Stomach (tissue), 9 donors: Measurements from ENCODE around the gene CFAP221. TPM values are rescaled to one million over a fixed set of nuclear protein-coding genes. Genes with fewer than 3 reads are reported as not detected.

ENCODE experiments used
- DNase-seq, 2 donors: peaks; one replicate each; pipeline versions ENCODE4 v3.0.0 to v3.0.0-alpha.2; 2013 to 2019
- H3K27ac ChIP-seq, 5 donors: fragments of 200-600 bp in 4 of 5; sonication (generic) in 4 of 5; one replicate each; pipeline ENCODE4 v1.5.1; 2013 to 2019; ENCODE audit warnings: mild to moderate bottlenecking in 1 of 5, moderate library complexity in 1 of 5
- H3K27me3 ChIP-seq, 3 donors: fragments of 200-600 bp; sonication (generic); one replicate each; pipeline ENCODE4 v1.5.1; 2017 to 2019; ENCODE audit warnings: mixed run types in 1 of 3
- H3K36me3 ChIP-seq, 4 donors: fragments of 200-600 bp; sonication (generic); 1 replicate in 3 of 4; 2 replicates in 1 of 4; pipeline ENCODE4 v1.5.1; 2016 to 2019
- H3K4me1 ChIP-seq, 4 donors: fragments of 200-600 bp; sonication (generic); one replicate each; pipeline ENCODE4 v1.5.1; 2016 to 2019
- H3K4me3 ChIP-seq, 4 donors: fragments of 200-600 bp; sonication (generic) in 3 of 4; one replicate each; pipeline ENCODE4 v1.5.1; 2016 to 2019; ENCODE audit warnings: mild to moderate bottlenecking in 1 of 4
- H3K9me3 ChIP-seq, 4 donors: fragments of 200-600 bp; sonication (generic); one replicate each; pipeline ENCODE4 v1.5.1; 2016 to 2019
- CTCF ChIP-seq, 7 experiments: fragments of 450-650 bp in 4 of 7; fragments of 200-600 bp in 3 of 7; sonication (generic) in 3 of 7; IDR thresholded peaks; one replicate each; pipeline ENCODE4 v1.5.1; 2016 to 2019; ENCODE audit warnings: antibody characterized with exemption in 7 of 7, control low read depth in 2 of 7, mild to moderate bottlenecking in 1 of 7
- EP300 ChIP-seq: sonication (generic); formaldehyde crosslinking; IDR thresholded peaks from one replicate; pipeline ENCODE4 v1.6.1; 2017; ENCODE audit warnings: antibody characterized with exemption
- POLR2A ChIP-seq, 4 donors: fragments of 450-650 bp; IDR thresholded peaks; one replicate each; pipeline ENCODE4 v1.6.1; 2016; ENCODE audit warnings: antibody characterized with exemption in 4 of 4, control low read depth in 2 of 4, mild to moderate bottlenecking in 1 of 4, moderate library complexity in 1 of 4
- POLR2AphosphoS5 ChIP-seq, 3 donors: sonication (generic); formaldehyde crosslinking; IDR thresholded peaks; one replicate each; pipeline ENCODE4 v1.6.1; 2016; ENCODE audit warnings: antibody characterized with exemption in 3 of 3
- WGBS, 5 donors: extraction: QIAGEN DNeasy Blood & Tissue Kit in 3 of 5; methylation state at CpG; one replicate each; pipeline versions ENCODE4 v1.1.5 to v1.1.7; 2013 to 2018; 5-methylcytosine and 5-hydroxymethylcytosine counted together
- intact Hi-C: fragments of 100-400 bp; cut with DNase I; formaldehyde crosslinking; loops from one replicate; pipeline ENCODE4 v1.15.1; 2023; ENCODE audit warnings: low total_unique reads
- polyA plus RNA-seq, 3 donors: library from polyadenylated mRNA; stranded (reverse); fragments of 200-250 nt; gene quantifications; one replicate each; pipeline ENCODE4 v1.2.3, GENCODE V29; 2013
- total RNA-seq, 5 donors: library from RNA; depleted of rRNA; stranded (reverse); fragments of >200 nt; gene quantifications; one replicate each; pipeline versions ENCODE4 v1.1.0 to v1.2.3, GENCODE V29; 2014 to 2016
- donor health status: healthy with polysubstance abuse.
- donor health status: Bipolar disorder and iron deficiency.
- donor health status: healthy.

CFAP221 gene
- total and polyA plus RNA-seq, 8 donors, result 0.31 to 15.1 (median 1.1) TPM; not detected in 2

DNA sequence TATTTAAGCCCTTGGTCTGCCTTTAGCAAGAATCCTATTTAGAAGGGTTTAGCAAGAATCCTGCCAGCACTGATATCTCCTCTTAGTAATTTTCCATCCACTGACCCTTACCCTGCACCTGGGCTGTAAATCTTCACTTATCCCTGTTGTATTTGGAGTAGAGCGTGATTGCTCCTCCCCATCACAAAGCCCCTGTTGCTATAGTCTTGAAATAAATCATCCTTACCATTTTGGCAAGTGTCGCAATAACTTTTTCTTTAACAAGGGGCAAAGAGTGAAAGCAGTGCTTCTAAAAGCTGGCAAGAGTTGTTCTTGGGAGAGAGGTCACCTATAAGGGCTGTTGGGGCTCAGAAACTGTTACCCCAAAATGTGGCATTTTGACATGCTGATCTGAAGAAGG lies 16.2 kb upstream of the CFAP221 start:
- DNase-seq, result no peak

DNA sequence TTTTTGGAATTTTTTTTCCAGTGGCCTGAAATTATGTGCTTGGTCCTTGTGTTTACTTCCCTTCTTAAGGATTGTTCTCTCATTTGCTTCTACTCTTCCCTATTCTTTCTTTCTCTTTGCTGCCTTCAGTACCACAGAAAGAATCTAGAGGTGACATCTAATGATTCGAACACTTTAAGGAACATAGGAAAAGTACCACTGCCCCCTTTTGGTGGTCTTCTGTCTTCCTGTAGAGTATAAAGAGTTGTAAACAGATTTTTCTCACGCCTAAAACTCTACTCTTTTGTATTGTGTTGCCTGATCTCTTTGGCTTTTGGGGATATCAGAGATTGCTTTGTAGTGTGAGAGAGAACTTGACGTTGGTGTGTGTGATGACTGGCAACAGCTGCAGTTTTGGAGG lies 13.0 kb upstream of the CFAP221 start:
- TF ChIP-seq EP300, result no peak
- TF ChIP-seq POLR2AphosphoS5 (IDR thresholded peaks at IDR 0.05), result no peak
- no peak for TF ChIP-seq CTCF (IDR thresholded peaks at IDR 0.05)
- no peak for TF ChIP-seq POLR2A (IDR thresholded peaks at IDR 0.05)
- no peak for DNase-seq
- Histone ChIP-seq H3K36me3 (no peaks in the 10 kb centered on the region), H3K4me1 (no peaks in the 10 kb centered on the region), H3K4me3 (no peak overlapping the region), H3K27ac (no peak overlapping the region), H3K27me3 (no peaks in the 10 kb centered on the region), H3K9me3 (peaks cover 0 to 28% (median 18%) of the 10 kb centered on the region in 4 donors)
- 45 to 58% (median 53%) methylated on average over 3 of the region's 3 CpGs for WGBS, 5 donors
- intact Hi-C loops, result no loop called here

More for the DNA sequence above, 16.2 kb upstream of the CFAP221 start:
- Histone ChIP-seq H3K27ac (no peak overlapping the region), H3K36me3 (no peaks in the 10 kb centered on the region), H3K27me3 (peaks cover 0 to 23% (median 16%) of the 10 kb centered on the region in 3 donors), H3K4me3 (no peak overlapping the region), H3K4me1 (peaks cover 0 to 17% (median 15%) of the 10 kb centered on the region in 4 donors), H3K9me3 (peaks cover 0 to 13% (median 3%) of the 10 kb centered on the region in 4 donors)
- no peak for TF ChIP-seq POLR2AphosphoS5 (IDR thresholded peaks at IDR 0.05)
- TF ChIP-seq CTCF (IDR thresholded peaks at IDR 0.05), result no peak
- TF ChIP-seq EP300, result no peak
- TF ChIP-seq POLR2A (IDR thresholded peaks at IDR 0.05), result no peak
- intact Hi-C loops, result no loop called here
- 72 to 88% (median 83%) methylated on average over 2 of the region's 2 CpGs for WGBS, 5 donors

DNA sequence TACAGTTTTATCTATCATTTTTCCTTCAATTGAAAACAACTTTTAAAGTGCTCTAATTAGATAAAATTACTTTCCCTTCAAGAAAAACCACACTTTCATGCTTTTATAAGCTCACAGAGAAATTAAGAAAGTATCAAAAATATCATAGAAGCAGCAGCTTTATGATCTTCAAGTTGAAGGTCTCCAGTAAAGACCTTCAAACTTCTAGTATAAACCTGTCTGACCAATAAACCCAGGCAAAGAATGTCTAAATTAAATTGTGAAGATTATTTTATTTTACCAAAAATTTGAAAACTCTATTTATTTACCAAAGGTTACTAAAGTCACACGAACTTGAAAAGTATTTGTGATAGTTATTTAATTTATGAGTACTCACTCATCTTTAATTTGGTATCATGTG lies 10.7 kb upstream of the CFAP221 start:
- H3K27me3 ChIP-seq, result no peaks in the 10 kb centered on the region
- TF ChIP-seq EP300 (no peak), POLR2AphosphoS5 (IDR thresholded peaks at IDR 0.05) (no peak), POLR2A (IDR thresholded peaks at IDR 0.05) (no peak), CTCF (IDR thresholded peaks at IDR 0.05) (no peak)
- no peaks in the 10 kb centered on the region for H3K4me1 ChIP-seq
- no peak for DNase-seq
- H3K9me3 ChIP-seq, result peaks cover 0 to 28% (median 18%) of the 10 kb centered on the region in 4 donors
- no peak overlapping the region for H3K4me3 ChIP-seq
- 66 to 91% (median 74%) methylated on average over 1 of the region's 1 CpG for WGBS, 5 donors
- intact Hi-C loops, result no loop called here
- H3K36me3 ChIP-seq, result no peaks in the 10 kb centered on the region
- no peak overlapping the region for H3K27ac ChIP-seq

DNA sequence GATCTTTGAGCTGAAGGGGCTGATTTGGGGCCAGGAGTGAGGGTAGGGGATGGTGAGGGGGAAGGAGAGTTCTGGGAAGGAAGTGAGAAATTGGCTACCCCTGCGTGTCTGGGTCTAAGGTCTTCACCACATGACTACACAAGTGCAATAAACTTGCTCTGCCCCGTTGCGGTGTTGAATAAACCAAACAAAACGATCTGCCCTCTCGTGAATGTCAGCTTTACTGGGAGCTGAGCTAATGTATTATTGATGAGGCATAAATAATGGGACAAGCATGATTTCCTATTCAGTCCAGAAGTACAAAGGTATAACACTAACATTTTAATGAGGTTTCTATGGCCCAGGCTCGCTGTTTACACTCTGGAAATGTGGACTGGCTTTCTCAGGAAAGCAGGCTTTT lies 8.0 kb upstream of the CFAP221 start:
- Histone ChIP-seq H3K4me1 (no peaks in the 10 kb centered on the region), H3K36me3 (no peaks in the 10 kb centered on the region), H3K27ac (no peak overlapping the region), H3K27me3 (peaks cover 0 to 5% (median 0%) of the 10 kb centered on the region in 3 donors), H3K4me3 (no peak overlapping the region), H3K9me3 (peaks cover 0 to 28% (median 18%) of the 10 kb centered on the region in 4 donors)
- intact Hi-C loops, result no loop called here
- TF ChIP-seq POLR2AphosphoS5 (IDR thresholded peaks at IDR 0.05), result no peak
- TF ChIP-seq CTCF (IDR thresholded peaks at IDR 0.05), result no peak
- TF ChIP-seq POLR2A (IDR thresholded peaks at IDR 0.05), result no peak
- no peak for TF ChIP-seq EP300
- 33 to 49% (median 46%) methylated on average over 6 of the region's 6 CpGs for WGBS, 5 donors
- DNase-seq, result peak in 1 of 2 donors; percentile 60
